ENCODE results near the gene HDDC2. TPM values are rescaled to one million over a fixed set of nuclear protein-coding genes. Genes with fewer than 3 reads are reported as not detected.

Gene HDDC2
- total RNA-seq, 3 donors from 2014 or later: 39.9 to 64.2 (median 56.7) TPM

DNA sequence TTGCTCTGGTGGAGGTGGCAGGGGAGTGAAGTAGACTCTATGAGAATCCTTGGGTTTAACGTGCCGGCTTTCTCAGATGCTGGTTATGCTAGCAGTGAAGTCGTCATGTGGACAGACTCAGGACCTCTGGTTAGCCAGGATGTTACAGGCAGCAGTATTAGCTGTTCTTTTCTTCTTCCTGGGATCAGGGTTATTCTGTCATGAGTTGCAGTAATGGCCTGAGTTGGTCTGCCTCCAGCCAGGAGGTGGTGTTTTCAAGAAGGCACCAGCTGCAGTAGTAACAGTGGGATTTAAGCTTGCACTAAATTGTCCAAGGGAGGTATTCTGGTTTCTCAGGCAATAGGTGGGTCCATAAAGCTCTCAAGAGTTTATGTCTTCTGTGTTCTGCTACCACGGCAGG is 56.7 kb downstream of the HDDC2 start:
- no peaks in the 10 kb centered on the region for H3K36me3 ChIP-seq (ENCODE audit: low read depth)
- peaks cover 20% of the 10 kb centered on the region for H3K9me3 ChIP-seq
- TF ChIP-seq, protein P1, sequence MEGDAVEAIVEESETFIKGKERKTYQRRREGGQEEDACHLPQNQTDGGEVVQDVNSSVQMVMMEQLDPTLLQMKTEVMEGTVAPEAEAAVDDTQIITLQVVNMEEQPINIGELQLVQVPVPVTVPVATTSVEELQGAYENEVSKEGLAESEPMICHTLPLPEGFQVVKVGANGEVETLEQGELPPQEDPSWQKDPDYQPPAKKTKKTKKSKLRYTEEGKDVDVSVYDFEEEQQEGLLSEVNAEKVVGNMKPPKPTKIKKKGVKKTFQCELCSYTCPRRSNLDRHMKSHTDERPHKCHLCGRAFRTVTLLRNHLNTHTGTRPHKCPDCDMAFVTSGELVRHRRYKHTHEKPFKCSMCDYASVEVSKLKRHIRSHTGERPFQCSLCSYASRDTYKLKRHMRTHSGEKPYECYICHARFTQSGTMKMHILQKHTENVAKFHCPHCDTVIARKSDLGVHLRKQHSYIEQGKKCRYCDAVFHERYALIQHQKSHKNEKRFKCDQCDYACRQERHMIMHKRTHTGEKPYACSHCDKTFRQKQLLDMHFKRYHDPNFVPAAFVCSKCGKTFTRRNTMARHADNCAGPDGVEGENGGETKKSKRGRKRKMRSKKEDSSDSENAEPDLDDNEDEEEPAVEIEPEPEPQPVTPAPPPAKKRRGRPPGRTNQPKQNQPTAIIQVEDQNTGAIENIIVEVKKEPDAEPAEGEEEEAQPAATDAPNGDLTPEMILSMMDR (IDR thresholded peaks at IDR 0.05): no peak
- peaks cover 14% of the 10 kb centered on the region for H3K4me1 ChIP-seq (ENCODE audit: low read depth)
- DNase-seq (no peak), ATAC-seq (no peak)
- no peak overlapping the region for H3K4me3 ChIP-seq
- intact Hi-C loops (cut with DNase I, micrococcal nuclease): no loop called here

DNA sequence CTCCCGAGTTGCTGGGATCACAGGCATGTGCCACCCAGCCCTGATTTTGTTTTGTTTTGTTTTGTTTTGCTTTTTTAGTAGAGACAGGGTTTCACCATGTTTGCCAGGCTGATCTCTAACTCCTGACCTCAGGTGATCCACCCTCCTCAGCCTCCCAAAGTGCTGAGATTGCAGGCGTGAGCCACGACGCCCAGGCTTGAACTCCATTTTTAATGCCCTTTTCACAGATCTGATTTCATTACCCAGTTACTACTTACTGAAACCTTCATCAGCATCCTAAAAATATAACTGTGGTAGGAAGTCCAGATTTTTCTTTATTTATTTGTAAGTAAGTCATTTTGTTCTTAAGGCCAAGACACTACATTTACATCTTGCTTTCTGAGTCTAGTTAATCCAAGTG is 64.0 kb downstream of the HDDC2 start:
- DNase-seq: no peak
- TF ChIP-seq, protein P1 (IDR thresholded peaks at IDR 0.05): no peak
- H3K9me3 ChIP-seq: peaks cover 14% of the 10 kb centered on the region
- no peaks in the 10 kb centered on the region for H3K4me1 ChIP-seq (ENCODE audit: low read depth)
- ATAC-seq: no peak
- H3K4me3 ChIP-seq: no peak overlapping the region
- H3K36me3 ChIP-seq (ENCODE audit: low read depth): no peaks in the 10 kb centered on the region
- intact Hi-C loops (cut with DNase I, micrococcal nuclease): no loop called here

DNA sequence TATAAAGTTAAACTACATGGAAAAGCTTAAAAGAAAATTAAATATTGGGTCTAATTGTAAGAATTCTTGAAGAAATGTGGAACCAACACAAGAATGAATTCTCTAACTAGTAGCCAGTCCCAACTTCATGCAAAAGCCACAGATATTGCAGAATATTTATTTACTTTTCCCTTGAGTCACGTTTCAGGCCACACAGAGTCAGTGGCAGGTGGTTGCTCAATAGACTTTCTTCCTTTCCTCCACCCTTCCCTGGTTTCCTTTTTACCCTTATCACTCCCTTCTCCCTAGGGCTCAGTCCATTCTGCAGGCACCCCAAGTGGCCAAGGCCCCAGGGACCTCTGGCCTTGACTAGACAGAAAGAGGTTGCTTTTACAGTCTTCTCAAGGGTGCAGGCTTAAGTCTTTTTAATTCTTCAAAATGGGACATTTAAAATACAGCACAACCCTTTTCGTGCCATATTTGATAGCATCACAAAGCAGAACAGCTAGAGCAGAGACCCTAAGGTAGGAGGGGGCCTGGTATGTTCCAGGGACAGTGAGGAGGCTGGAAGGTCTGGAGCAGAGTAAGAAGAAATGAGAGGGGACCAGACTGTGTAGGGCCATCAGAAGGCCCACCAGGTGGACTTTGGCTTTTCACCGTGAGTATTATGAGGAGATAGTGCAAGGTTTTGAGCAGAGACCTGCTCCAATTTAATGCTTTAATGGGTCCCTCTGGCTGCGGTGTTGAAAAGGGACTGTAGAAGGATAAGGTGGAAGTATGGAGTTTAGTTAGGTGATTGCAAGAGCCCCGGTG is 65.0 kb downstream of the HDDC2 start:
- TF ChIP-seq, protein P1 (IDR thresholded peaks at IDR 0.05): no peak
- H3K4me3 ChIP-seq: no peak overlapping the region
- DNase-seq: no peak
- peaks cover 7% of the 10 kb centered on the region for H3K9me3 ChIP-seq
- peak; percentile 50 for ATAC-seq
- no peaks in the 10 kb centered on the region for H3K4me1 ChIP-seq (ENCODE audit: low read depth)
- intact Hi-C loops (cut with DNase I, micrococcal nuclease): no loop called here
- no peaks in the 10 kb centered on the region for H3K36me3 ChIP-seq (ENCODE audit: low read depth)

DNA sequence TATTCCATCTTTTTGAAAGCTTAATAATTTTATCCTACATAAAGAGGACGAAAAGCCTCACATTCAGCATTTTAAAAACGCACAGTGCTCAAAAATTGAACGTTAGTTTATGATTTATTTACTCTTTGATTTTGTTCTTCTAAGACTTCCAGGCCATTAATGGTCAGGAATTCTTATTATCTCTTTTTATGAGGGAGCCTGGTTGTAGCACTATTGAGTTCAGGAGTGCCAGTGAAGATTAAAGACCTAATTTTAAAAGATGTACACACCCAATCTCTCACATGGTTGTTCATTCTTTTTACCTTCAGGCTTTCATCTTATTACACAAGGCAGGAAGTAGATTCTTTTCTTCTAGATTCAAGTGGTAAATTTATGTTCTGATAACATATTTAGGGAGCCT is 68.6 kb downstream of the HDDC2 start:
- H3K4me3 ChIP-seq: no peak overlapping the region
- H3K4me1 ChIP-seq (ENCODE audit: low read depth): no peaks in the 10 kb centered on the region
- ATAC-seq: no peak
- DNase-seq: no peak
- H3K9me3 ChIP-seq: no peaks in the 10 kb centered on the region
- no peaks in the 10 kb centered on the region for H3K36me3 ChIP-seq (ENCODE audit: low read depth)
- intact Hi-C loops (cut with DNase I, micrococcal nuclease): no loop called here
- TF ChIP-seq, protein P1 (IDR thresholded peaks at IDR 0.05): no peak

DNA sequence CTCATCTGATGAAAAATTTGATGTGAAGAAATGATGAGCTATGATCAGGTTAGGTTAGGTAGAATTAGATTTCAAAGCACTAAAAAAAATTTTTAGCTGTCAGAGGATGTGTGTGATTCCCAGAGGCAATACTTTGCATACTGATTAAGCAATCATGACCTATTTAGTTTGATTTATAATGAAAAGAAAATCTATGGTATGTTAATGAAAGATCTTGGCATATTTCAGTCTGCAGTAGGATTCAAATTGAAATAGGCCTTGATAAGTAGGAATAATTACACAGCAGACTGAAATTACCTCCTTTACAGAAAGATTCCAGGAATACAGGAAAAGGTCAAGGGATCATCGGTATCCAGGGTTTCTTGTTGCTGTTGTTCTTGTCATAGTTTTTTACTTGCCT is 69.3 kb downstream of the HDDC2 start:
- ATAC-seq (no peak), DNase-seq (no peak)
- no peak overlapping the region for H3K4me3 ChIP-seq
- H3K4me1 ChIP-seq (ENCODE audit: low read depth): no peaks in the 10 kb centered on the region
- no peaks in the 10 kb centered on the region for H3K36me3 ChIP-seq (ENCODE audit: low read depth)
- intact Hi-C loops (cut with DNase I, micrococcal nuclease): no loop called here
- H3K9me3 ChIP-seq: no peaks in the 10 kb centered on the region
- TF ChIP-seq, protein P1 (IDR thresholded peaks at IDR 0.05): no peak
